Measurements from ENCODE around the gene ACOT8. TPM values are rescaled to one million over a fixed set of nuclear protein-coding genes. Genes with fewer than 3 reads are reported as not detected.

Gene ACOT8
- total and polyA plus RNA-seq, 9 of the 15 experiments (the other 6 are each of a cell fraction or from before 2014, with no cell fraction given) = 8.2 to 46.7 (median 20.7) TPM

- TF ChIP-seq ZBTB12 (CRISPR knock-in tag; IDR thresholded peaks at IDR 0.05) (peak; percentile 36; the same call in 1 of the 2 replicates), IRF2 (CRISPR knock-in tag; IDR thresholded peaks at IDR 0.05) (no peak), MEIS2 (IDR thresholded peaks at IDR 0.05; ENCODE audit: partially characterized antibody) (peak; percentile 78), ZNF232 (CRISPR knock-in tag; IDR thresholded peaks at IDR 0.05) (no peak), TRIM25 (IDR thresholded peaks at IDR 0.05; ENCODE audit: borderline replicate concordance) (no peak), ZBTB11 (CRISPR knock-in tag; IDR thresholded peaks at IDR 0.05) (peak in 2 of 3 experiments; percentile 41 to 78; a peak in 2 of 6 replicates), NR3C1 (CRISPR knock-in tag; IDR thresholded peaks at IDR 0.05) (no peak), CBX8 (IDR thresholded peaks at IDR 0.05; ENCODE audit: borderline replicate concordance, extremely low read depth, low read depth, low read length, poor library complexity, severe bottlenecking) (no peak), TAF7 (tag; IDR thresholded peaks at IDR 0.05) (peak; percentile 79), SNAPC5 (CRISPR knock-in tag; IDR thresholded peaks at IDR 0.05) (no peak), ARID3B (CRISPR knock-in tag; IDR thresholded peaks at IDR 0.05; ENCODE audit: borderline replicate concordance) (0 out of 2 replicates have a peak, but pooled peaks have one; percentile 70), POLR3G (IDR thresholded peaks at IDR 0.05; ENCODE audit: extremely low read depth, insufficient read length, insufficient replicate concordance) (no peak), CGGBP1 (CRISPR knock-in tag; IDR thresholded peaks at IDR 0.05) (no peak), RFX1 (IDR thresholded peaks at IDR 0.05) (peak; percentile 71), U2AF2 (optimal IDR thresholded peaks at IDR 0.05; ENCODE audit: low read depth, low read length) (no peak), STAG1 (CRISPR knock-in tag; IDR thresholded peaks at IDR 0.05; ENCODE audit: borderline replicate concordance) (no peak), GABPB1 (CRISPR knock-in tag; IDR thresholded peaks at IDR 0.05) (peak; percentile 97), E2F3 (CRISPR knock-in tag; IDR thresholded peaks at IDR 0.05) (no peak)
Observed at GRCh38 chr20:45857114-45857881, at the start of gene ACOT8, which contains the start of gene ZSWIM3 (continued).

Data from K562 (cell line).